OCI-LY3 (cell line): ENCODE results near the gene TMEM213.

Source experiments
- H2AFZ ChIP-seq: fragments of 200-600, 300-600 bp; shearing (Covaris generic); 2 replicates; pipeline ENCODE4 v1.6.0; 2014; ENCODE audit warnings: antibody characterized with exemption, low read depth, low read length
- H3K27ac ChIP-seq: fragments of 200-600, 300-600 bp; sonication (generic); 2 replicates; pipeline ENCODE4 v1.5.1; 2014; ENCODE audit warnings: mild to moderate bottlenecking, low read length, moderate library complexity, mixed read lengths
- H3K27me3 ChIP-seq: fragments of 200-600, 300-600 bp; sonication (generic); 2 replicates; pipeline ENCODE4 v1.6.1; 2014; ENCODE audit warnings: low read depth, low read length, mixed read lengths
- H3K36me3 ChIP-seq: fragments of 200-600, 300-600 bp; sonication (generic); replicated peaks from 2 replicates; pipeline ENCODE3; 2014; ENCODE audit warnings: low read depth, low read length, mixed read lengths
- H3K4me1 ChIP-seq: fragments of 300-600, 200-600 bp; sonication (generic); 2 replicates; pipeline ENCODE4 v1.6.1; 2014; ENCODE audit warnings: low read length, mixed read lengths
- H3K4me2 ChIP-seq: fragments of 200-600, 300-600 bp; sonication (generic); 2 replicates; pipeline ENCODE4 v1.6.1; 2014; ENCODE audit warnings: low read length, mixed read lengths
- H3K4me3 ChIP-seq: fragments of 300-600, 200-600 bp; sonication (generic); 2 replicates; pipeline ENCODE4 v1.5.1; 2014; ENCODE audit warnings: antibody characterized with exemption, mild to moderate bottlenecking, low read length, moderate library complexity
- H3K79me2 ChIP-seq: fragments of 300-600, 200-600 bp; shearing (Covaris generic); 2 replicates; pipeline ENCODE4 v1.6.1; 2014; ENCODE audit warnings: mild to moderate bottlenecking, low read length, mixed read lengths
- H3K9ac ChIP-seq: fragments of 300-600, 200-600 bp; shearing (Covaris generic); 2 replicates; pipeline ENCODE4 v1.6.0; 2014; ENCODE audit warnings: mild to moderate bottlenecking, low read length, moderate library complexity
- H3K9me3 ChIP-seq: fragments of 200-600, 300-600 bp; shearing (Covaris generic); 2 replicates; pipeline ENCODE4 v1.6.1; 2014; ENCODE audit warnings: low read length, mixed read lengths; ENCODE audit not compliant: insufficient read depth
- H4K20me1 ChIP-seq: fragments of 200-600, 300-600 bp; sonication (generic); 2 replicates; pipeline ENCODE4 v1.6.1; 2016; ENCODE audit warnings: low read length, mixed read lengths; ENCODE audit not compliant: insufficient read depth
- EZH2phosphoT487 ChIP-seq: fragments of 200-600 bp; shearing (Covaris generic); IDR thresholded peaks from 2 replicates; pipeline ENCODE4 v1.6.1; 2018; ENCODE audit warnings: antibody characterized with exemption, mixed run types, low read depth
- TF ChIP-seq, protein P1 (sequence below): fragments of 200-600, 300-600 bp; sonication (generic); IDR thresholded peaks from 2 replicates; pipeline ENCODE4 v1.5.1; 2014; ENCODE audit warnings: antibody characterized with exemption, low read length, low read depth

TMEM213 gene

DNA sequence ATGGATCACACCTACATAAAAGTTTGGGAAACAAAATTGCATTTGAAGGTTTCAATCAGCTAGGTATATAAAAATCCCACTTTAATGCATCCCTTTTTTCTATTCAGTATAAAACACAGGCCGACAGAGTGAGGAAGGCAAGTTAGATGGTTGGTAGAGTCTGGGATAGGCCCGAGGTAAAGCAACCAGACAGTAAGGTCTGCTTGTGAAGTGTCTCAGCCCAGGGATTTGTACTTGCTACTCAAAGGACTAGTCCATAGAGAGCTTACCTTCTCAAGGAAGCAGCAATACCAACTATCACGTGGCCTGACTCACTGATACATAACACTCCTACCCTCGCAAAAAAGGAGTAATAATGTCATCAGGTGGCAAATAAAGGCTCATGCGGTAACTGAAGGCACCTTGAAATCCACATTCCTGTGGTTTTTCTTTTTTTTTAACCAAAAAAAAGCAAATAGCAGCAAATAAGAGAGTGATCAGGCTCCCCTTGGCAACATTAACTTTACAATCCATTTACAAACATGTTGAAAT lies 56.4 kb downstream of the TMEM213 start:
- Histone ChIP-seq H3K27ac (no peak overlapping the region), H3K36me3 (peaks cover 9% of the 10 kb centered on the region), H3K4me1 (peaks cover 12% of the 10 kb centered on the region)

DNA sequence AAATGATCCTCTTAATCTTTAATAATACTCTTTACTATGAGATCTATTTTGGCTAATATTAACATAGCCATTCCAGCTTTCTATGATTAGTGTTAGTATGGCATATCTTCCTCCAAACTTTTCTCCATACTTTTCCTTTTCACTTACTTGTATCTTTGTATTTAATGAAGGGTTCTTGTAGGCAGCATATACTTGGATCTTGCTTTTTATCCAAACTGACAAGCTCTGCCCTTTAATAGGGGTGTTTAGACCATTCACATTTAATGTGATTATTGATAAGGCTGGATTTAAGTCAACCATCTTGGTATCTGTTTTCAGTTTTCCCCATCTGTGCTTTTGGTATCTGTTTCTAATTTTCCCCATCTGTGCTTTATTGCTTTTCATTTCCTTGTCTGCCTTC lies 59.9 kb downstream of the TMEM213 start:
- no peak overlapping the region for H2AFZ ChIP-seq
- peaks cover 12% of the 10 kb centered on the region for H3K4me1 ChIP-seq
- H3K9me3 ChIP-seq = no peaks in the 10 kb centered on the region
- no peak for TF ChIP-seq EZH2phosphoT487
- TF ChIP-seq, protein P1, sequence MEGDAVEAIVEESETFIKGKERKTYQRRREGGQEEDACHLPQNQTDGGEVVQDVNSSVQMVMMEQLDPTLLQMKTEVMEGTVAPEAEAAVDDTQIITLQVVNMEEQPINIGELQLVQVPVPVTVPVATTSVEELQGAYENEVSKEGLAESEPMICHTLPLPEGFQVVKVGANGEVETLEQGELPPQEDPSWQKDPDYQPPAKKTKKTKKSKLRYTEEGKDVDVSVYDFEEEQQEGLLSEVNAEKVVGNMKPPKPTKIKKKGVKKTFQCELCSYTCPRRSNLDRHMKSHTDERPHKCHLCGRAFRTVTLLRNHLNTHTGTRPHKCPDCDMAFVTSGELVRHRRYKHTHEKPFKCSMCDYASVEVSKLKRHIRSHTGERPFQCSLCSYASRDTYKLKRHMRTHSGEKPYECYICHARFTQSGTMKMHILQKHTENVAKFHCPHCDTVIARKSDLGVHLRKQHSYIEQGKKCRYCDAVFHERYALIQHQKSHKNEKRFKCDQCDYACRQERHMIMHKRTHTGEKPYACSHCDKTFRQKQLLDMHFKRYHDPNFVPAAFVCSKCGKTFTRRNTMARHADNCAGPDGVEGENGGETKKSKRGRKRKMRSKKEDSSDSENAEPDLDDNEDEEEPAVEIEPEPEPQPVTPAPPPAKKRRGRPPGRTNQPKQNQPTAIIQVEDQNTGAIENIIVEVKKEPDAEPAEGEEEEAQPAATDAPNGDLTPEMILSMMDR = no peak
- no peaks in the 10 kb centered on the region for H3K27me3 ChIP-seq
- no peak overlapping the region for H3K9ac ChIP-seq
- no peak overlapping the region for H3K4me3 ChIP-seq
- H3K79me2 ChIP-seq = no peaks in the 10 kb centered on the region
- H3K27ac ChIP-seq = no peak overlapping the region
- H3K36me3 ChIP-seq = peaks cover 9% of the 10 kb centered on the region
- no peak overlapping the region for H3K4me2 ChIP-seq
- H4K20me1 ChIP-seq = no peaks in the 10 kb centered on the region

More for the DNA sequence above, 56.4 kb downstream of the TMEM213 start:
- H4K20me1 ChIP-seq = no peaks in the 10 kb centered on the region
- no peak overlapping the region for H3K4me3 ChIP-seq
- no peak overlapping the region for H2AFZ ChIP-seq
- H3K4me2 ChIP-seq = no peak overlapping the region
- H3K9ac ChIP-seq = no peak overlapping the region
- TF ChIP-seq, protein P1 = no peak
- no peak for TF ChIP-seq EZH2phosphoT487
- no peaks in the 10 kb centered on the region for H3K9me3 ChIP-seq
- H3K79me2 ChIP-seq = no peaks in the 10 kb centered on the region
- no peaks in the 10 kb centered on the region for H3K27me3 ChIP-seq

DNA sequence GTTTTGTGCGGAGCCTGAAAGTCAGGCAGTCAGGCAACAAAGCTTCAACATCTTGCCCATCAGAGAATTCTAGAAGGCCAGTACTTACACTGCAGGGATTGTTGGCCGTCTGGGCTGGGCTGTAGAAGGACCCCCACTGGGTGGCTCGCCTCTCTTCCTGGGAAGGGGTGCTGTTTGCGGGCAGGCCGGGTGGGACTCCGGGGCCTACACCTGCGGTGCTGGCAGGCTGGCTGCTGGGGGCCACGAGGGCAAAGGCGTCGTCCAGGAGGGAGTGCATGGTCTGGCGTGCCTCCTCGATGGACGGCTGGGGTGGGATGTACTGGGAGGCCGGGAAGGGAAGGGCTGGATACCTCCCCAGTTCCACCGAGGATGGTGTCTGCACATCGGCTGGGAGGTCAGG lies 63.3 kb downstream of the TMEM213 start:
- Histone ChIP-seq H3K9ac (no peak overlapping the region), H4K20me1 (no peaks in the 10 kb centered on the region), H3K36me3 (peaks cover 9% of the 10 kb centered on the region), H3K27me3 (no peaks in the 10 kb centered on the region), H2AFZ (no peak overlapping the region), H3K4me2 (no peak overlapping the region), H3K4me1 (peaks cover under 1% of the 10 kb centered on the region; the same call in 1 of the 2 replicates), H3K4me3 (no peak overlapping the region), H3K27ac (no peak overlapping the region), H3K9me3 (no peaks in the 10 kb centered on the region), H3K79me2 (no peaks in the 10 kb centered on the region)
- TF ChIP-seq, protein P1 = no peak
- TF ChIP-seq EZH2phosphoT487 = no peak

DNA sequence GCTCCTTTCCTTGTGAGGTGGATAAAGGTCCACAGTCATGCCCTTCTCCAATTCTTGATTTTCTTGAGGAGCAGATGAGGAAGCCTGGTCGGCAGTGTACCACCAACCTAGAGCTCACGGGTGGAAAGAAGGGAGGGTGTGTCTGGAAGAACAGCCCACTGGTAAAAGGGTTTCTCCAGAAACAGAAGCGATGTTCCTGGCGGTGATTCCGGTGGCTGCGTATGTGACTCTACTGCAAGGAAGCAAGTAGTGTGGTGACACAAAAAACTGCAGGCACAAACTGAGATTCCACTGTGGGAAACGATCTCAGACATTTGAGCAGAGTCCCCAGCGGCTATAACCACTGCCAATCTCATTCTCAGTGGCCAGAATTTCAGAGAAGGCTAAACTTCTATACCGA lies 66.1 kb downstream of the TMEM213 start:
- Histone ChIP-seq H3K9me3 (no peaks in the 10 kb centered on the region), H2AFZ (no peak overlapping the region), H3K79me2 (no peaks in the 10 kb centered on the region), H3K27me3 (no peaks in the 10 kb centered on the region), H3K4me1 (peaks cover 5% of the 10 kb centered on the region; the same call in 1 of the 2 replicates), H3K27ac (no peak overlapping the region), H3K36me3 (no peaks in the 10 kb centered on the region), H4K20me1 (no peaks in the 10 kb centered on the region), H3K9ac (no peak overlapping the region), H3K4me3 (no peak overlapping the region), H3K4me2 (no peak overlapping the region)
- TF ChIP-seq EZH2phosphoT487 = no peak
- TF ChIP-seq, protein P1 = no peak
